NCI-H524 treated with DMSO at 0.1 percent for 48 hours (cell line): Measurements from ENCODE around the gene GALNT9.
"Not testable (repeated sequence)": the region's sequence is repeated elsewhere in the genome, so short reads cannot be mapped to it uniquely, and the experiment has no call there.

Experiments used
- DNase-seq: peaks from one replicate; lab custom pipeline; 2025; lab: John Stamatoyannopoulos, UW

The GALNT9 gene

DNA sequence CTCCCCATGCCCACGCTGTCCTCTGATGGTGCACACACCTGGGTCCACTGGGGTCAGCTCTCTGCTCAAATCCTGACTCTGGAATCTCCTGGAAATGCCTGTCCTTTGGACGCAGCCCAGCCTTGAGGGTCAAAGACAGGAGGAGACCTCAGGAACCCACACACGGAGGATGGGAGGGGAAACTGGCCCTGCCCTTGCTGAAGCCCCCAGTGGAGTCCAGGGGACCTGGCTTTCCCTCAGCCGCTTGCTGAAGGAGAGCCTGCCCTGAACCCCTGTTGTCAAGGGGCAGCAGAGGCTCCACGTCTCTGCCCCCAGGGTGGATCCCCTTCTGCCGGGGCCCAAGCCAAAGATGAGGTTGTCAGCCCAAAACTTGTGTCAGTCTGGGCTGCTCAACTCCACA is 16.9 kb downstream of the GALNT9 start:
- no peak for DNase-seq

DNA sequence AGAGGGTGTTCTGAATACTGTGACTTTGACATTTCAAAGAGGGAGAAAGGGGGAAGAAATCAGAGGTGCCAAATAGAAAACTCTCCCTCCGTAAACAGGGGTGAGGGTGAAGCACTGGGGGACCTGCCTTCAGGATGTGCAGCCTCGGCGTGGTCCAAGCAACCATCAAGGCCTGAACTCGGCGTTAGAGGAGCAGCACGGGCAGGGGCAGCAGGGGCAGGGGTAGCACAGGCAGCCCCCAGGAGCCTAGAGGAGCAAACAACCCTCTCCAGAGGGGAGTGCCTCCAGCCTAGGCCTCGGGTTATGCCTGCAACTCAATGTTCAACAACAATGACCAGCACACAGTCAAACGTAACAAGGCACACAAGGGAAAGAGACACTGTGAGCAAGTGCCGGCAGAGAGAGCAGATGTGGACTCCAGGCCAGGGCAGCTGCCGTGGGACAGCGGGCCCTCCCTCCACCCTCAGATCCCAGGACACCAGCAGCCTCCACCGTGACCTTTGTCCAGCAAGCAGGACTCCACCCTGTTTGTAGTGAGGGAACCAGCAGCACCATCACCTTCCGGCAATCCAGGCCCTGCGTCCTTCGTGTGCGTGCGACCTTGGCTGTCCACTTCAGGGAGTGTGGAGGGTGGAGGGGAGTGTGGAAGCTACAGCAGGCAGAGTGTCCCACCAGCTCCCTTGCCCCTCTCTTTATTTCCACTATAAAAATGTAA is 18.0 kb downstream of the GALNT9 start:
- DNase-seq = no peak

DNA sequence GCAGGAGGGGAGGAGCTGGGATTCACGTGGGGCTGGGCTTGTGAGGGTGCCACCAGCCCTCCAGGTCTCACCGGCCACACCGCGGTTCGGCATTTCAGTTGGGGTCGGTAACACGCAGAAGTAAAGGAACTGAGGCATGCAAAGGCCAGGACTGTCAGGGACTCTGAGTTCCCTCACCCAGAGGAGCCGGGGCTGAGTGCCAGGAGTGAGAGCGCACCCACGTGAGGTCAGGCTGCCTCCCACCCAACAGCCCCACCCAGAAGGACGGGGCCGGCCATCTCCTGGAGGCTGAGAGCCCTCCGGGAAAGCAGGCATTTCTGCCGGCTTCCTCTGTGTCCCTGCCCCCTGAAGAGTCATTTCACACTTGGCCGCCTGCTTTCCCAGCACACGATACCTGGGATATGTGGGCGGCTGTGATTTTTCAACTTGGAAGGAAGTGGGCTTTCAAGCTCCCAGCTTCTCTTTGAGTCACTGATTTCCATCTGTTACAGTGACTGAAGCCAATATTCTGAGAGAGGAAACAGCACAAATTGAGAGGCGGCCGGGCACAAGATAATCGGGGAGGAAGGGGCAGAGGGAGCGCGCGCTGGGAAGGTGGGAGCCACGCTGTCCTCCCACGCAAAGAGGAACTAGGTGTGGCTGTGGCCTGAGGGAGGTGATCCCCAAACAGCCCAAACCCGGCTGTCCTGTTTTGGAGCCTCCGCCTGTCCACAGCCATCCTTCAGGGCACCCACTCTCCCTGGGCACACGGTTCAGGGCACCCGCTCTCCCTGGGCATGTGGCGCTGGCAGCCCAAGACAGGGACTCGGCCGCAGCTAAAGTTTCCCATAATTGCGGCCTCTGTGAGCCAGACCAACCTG is 19.0 kb downstream of the GALNT9 start:
- DNase-seq = no peak

DNA sequence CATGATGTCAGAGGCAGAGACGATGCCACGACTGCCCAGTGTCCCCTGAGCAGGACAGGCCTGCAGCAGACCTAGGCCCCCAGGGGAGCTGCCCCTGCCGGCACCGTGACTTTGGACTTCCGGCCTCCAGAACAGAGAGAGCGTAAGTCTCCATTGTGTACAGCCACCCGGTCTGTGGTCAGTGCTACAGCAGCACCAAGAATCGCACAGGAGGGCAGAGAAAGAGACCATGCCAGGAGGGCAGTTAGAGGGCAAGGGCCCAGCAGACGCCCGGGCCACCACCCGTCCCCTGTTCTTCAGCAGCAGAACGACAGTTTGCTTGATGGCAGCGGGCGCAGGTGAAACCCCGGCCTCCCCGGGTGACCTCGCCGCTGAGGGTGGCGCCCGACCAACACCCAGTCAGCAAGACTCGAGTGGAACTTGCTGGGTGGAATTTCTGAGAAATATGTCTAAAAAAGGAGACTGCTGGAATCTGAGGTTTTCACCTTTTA is 19.7 kb downstream of the GALNT9 start:
- DNase-seq = no peak

DNA sequence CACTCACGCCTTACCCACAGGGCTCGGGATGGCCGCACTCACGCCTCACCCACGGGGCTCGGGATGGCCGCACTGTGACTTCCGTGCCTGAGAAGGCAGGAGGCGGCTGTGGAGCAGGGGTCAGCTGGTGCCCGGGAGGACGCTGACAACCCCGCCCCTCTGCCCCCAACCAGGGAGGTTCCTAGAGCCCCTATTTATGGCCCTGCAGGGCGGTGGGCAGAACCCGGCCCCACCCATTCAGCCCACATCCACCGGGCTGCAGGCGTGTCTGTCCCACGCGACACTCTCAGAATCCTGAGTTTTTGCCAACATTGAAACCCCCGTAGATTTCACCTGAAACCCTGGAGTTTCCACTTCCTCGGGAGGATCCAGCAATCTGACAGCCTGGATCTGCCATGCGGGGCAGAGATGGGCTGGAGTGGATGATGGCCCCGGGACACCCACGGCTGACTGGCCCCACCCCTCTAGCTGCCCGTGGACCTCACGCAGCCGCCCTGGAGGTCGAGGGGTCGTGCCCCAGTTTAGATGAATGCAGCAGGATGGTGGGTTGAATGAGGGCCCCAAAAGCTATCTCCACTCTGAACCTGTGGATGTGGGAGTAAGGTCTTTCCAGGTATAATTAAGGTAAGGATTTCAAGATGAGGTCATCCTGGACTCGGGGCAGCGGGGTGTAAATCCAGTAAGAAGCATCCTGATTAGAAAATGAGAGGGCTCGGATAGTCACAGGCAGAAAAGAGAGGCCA is 20.4 kb downstream of the GALNT9 start:
- DNase-seq = no peak

DNA sequence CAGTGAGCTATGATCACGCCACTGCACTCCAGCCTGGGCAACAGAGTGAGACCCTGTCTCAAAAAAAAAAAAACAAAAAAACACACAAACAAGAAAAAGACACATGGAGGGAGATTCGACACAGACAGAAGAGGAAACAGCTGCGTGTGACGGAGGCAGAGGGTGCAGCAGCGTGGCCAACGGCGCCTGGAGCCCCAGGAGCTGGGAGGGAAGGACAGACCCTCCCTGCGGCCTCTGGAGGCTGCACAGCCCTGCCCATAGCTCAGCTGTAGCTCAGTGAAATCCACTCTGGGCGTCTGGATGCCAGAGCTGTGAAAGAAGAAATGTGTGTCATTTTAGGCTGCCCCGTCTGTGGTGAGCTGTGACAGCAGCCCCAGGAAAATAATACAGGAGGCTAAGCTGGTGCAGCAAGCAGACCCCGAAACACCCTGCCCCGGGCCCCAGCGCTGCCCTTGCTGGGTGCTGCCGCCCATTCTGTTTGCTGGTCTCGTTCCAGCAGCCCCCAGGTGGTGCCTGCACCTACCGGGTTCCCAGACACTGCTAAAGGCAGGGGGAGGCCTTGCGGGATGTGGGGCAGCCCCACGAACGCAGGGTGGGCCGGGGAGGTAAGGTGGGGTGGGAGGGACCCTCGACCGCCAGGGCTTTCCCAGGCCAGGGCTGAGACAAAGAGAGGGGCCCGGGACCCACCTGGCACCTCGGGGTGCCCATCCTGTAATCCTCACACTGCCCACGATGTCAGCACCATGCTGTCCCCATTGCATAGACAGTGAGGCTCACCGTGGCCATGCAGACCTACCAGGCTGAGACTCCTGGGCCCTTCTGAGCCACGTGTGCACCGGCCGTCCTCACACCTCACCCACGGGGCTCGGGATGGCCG is 21.2 kb downstream of the GALNT9 start:
- no peak for DNase-seq

DNA sequence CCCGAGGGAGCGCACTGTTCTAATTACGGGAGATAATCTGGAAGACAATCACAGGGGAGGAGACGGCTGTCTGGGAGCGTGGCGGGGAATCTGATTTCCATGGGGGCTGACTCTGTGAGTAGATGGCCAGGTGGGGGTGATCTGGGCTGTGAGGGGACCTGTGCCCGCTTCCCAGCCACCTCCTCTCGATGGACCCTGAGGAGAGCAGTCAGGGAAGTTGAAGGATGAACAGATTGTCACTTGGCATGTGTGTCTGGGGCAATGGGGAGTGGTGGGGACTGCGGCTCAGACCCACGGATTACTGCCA is 22.6 kb downstream of the GALNT9 start:
- DNase-seq = no peak

DNA sequence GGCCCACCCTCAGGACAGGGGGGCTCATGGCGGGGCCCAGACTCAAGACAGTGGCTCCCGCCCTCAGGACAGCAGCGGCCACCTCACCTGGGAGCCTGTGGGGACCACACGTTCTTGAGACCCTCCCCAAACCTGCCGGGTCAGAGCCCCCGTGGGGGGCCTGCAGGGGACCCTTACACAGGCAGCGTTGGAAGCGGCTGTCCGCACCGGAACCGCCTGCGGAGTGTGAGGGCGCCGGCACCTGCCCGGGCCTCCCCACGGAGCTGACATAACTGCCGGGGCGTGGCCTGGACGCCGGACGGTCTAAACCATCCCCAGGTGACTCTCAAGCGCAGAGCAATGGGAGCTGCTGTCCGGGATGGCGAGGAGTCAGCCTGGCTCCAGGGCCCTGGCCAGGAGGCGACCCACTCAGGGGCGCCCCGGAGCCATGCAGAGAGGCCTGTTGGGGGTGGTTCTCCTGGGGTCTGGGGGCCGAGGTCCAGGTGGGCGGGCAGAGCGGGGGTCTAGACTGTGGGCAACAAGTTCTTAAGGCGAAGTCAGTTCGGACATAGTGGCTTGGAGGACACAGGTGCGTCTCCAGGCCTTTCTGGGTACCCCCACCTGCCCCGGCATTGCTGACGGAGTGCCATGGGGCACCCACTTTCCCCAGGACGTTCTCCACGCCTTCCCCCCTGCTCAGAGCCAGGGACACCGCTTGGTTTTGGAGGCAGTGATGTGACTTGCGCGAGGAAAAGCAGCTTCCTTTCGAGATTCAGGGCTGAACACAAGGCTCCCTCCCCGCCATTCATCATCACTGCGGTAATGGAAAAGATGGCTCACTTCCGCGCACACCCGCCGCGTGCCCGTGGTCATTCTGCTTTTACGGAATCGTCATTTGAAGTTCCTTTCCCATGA is 23.2 kb downstream of the GALNT9 start:
- no peak for DNase-seq

DNA sequence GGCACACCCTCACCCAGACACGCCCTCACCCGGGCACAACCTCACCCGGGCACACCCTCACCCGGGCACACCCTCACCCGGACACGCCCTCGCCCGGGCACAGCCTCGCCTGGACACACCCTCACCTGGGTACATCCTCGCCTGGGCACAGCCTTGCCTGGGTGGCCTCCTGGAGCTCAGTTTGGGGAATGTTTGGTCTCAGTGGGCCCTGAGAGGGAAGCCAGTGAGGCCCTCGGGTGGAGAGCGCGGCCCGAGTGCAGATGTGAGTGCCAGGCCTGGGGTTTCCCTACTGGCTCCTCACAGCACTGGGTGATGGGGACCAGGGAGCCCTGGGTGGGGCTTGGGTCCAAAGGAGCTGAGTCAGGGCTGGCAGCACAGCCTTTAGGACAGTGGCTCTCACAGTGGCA is 23.8 kb downstream of the GALNT9 start:
- DNase-seq = no peak

DNA sequence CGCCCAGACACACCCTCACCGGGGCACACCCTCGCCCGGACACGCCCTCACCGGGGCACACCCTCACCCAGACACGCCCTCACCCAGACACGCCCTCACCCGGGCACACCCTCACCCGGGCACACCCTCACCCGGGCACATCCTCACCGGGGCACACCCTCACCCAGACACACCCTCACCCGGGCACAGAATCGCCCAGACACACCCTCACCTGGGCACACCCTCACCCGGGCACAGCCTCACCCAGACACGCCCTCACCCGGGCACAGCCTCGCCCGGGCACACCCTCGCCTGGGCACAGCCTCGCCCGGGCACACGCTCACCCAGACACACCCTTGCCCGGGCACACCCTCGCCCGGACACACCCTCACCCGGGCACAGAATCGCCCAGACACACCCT is 24.5 kb downstream of the GALNT9 start:
- not testable (repeated sequence) for DNase-seq

DNA sequence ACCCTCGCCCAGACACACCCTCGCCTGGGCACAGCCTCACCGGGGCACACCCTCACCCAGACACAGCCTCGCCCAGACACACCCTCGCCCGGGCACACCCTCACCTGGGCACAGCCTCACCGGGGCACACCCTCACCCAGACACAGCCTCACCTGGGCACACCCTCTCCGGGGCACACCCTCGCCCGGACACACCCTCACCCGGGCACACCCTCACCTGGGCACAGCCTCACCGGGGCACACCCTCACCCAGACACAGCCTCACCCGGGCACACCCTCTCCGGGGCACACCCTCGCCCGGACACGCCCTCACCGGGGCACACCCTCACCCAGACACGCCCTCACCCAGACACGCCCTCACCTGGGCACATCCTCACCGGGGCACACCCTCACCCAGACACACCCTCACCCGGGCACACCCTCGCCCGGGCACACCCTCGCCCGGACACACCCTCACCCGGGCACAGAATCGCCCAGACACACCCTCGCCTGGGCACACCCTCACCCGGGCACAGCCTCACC is 25.5 kb downstream of the GALNT9 start:
- DNase-seq = not testable (repeated sequence)

DNA sequence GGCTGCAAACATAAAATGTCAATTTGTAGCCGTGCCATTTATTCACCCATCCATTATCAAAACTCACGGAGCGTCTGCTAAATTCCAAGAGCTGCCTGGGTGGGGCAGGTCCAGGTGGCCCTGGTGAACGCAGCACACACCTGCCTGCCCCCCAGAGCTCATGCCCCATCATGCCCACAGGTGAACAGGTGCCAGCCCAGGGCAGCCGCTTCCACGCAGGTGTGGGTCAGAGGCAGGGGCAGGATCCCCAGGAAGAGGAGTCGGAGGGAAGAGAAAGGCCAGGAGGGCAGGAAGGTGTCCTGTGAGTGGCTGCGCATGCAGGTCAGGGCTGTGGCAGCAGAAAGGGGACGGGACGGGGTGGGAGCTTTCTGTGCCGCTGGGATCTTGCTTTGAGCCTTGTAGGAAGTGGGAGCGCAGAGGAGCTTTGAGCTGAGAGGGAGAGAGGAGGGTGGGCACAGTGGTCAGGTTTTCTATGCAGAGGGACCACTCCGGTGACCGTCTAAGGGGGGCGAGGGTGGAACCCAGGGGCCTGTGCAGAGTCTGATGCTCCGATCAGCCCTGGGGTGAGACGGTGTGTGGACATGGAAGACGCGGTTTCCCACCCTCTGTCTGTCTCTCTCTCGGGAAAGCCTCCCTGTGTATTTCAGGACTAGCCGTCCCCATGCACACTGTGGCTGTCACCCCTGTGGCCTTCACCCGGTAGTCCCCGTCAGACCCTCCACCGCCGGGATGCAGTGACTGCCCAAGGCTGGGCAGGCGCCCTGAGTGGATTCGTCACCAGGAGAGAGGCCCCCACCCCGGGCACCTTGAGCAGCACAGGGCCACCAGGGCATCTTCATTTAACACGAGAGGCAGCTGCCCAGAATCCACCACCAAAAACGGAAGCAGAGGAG is 26.7 kb downstream of the GALNT9 start:
- no peak for DNase-seq

DNA sequence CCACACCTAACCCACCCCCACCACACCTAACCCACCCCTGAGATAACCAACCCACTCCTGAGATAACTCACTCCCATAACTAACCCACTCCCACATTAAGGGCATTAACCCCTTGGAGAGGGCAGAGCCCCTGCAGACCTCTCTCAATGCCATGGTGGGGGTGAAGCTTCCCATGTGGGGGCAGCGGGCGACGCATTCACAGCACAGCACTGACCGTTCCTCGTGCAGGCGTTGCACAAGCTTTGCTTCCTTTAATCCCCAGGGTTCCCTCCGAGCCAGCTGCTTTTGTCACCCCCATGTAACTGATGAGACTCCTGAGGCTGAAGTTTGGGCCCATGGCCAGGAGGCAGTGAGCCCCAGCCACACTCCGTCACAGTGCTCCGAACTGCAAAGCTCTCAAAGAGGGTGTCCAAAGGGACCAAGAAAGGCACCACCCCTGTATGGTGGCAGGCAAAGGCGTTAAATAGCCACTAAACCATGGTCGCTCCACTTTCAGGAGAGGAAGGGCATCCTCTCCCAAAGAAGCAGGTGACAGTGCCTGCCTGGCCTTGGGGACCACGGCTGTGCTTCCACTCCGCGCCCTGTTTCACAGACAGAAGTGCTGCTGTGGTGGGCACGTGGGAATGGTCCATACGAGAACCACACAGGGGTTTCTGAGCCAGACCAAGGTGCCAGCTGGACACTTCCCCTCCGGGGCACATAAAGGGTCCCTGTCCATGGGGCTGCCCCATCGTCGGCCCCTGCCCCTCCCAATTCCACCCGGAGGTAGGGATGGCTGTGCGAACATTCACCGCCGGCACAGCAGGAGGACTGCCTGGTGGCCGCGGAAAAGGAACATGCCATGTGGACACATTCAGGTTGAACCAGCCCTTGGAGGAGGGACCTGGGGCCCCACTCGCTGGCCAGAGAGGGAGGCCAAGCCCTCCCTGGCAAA is 28.3 kb downstream of the GALNT9 start:
- no peak for DNase-seq

DNA sequence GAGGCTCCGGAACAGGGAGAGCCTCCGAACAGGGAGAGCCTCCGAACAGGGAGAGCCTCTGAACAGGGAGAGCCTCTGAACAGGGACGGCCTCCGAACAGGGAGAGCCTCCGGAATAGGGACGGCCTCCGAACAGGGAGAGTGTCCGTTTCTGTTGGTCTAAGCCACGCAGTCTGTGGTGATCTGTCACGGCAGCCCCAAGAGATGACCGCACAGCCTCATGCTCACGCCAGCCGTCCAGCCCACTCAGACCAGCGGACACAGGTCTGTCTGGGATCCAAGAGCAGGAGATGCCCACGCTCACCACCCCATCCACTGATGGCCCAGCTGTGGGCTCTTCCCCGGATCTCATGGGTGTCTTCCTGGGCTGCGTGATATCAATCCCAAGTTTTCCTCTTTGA is 33.3 kb downstream of the GALNT9 start:
- no peak for DNase-seq

DNA sequence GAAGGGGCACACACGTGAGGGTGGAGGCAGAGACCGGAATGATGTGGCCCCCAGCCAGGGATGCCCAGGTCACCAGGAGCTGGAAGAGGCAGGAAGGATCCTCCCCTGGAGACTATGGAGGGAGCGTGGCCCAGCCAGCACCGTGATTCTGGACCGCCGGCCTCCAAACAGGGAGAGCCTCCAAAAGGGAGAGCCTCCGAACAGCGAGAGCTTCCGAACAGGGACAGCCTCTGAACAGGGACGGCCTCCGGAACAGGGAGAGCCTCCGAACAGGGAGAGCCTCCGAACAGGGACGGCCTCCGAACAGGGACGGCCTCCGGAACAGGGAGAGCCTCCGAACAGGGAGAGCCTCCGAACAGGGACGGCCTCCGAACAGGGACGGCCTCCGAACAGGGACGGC is 33.8 kb downstream of the GALNT9 start:
- not testable (repeated sequence) for DNase-seq

DNA sequence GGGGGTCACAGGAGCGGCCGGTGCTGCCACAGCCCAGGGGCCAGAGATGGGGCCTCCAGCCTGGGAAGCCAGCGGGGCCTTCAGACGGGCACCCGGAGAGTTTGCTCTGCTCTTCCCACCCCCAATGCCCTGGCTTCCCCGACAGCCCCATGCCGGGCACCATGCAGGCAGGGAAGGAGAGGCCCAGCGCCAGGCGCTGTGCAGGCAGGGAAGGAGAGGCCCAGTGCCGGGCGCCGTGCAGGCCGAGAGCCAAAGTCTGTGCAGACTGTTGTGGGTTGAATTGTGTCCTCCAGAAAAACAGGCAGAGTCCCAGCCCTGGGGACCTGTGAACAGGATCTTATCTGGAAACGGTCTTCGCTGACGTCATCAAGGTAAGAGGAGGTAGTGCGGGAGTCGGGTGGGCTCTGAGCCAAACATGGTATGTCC is 34.3 kb downstream of the GALNT9 start:
- DNase-seq = no peak

DNA sequence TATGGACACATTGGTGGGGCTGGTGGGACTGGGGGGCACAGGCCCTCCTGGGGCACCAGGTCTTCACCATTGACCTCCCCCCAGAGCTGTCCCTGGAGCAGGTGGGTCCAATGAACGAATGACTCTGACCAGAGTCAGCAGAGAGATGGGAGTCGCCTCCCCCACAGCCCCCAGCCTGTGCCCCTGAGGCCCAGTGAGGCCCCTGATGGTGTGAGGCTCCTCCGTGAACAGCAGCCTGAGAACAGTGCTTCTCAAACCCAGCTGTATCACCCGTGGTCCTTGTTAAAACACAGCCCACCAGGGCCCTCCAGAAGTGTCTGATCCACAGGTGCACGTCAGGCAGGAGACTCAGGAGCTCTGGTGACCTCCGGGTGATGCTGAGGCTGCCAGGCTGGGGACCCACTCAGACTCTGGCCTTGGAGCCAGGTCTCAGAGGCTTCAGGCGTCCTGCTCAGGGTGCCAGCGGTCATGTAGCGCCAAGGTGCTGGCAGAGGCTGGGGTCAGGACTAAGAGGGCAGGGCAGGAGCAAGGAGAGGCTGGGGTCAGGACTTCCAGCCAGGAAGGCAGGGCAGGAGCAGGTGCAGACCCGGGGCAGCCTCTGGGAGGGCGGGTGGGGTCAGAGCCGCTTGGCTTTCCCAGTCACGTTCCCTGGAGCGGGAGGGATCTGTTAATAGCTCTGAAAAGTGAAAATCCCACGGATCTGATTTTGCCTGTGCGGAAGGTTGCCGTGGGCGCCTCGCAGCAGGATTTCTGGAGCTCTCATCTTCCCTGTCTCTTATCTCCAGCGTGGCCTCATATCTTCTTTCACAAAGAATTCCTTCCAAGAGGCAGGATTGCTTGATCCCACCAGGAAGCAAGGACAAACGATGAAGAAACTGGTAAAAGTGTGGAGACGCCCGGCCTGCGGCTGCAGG is 35.0 kb downstream of the GALNT9 start:
- no peak for DNase-seq
